Activated CD8-positive, alpha-beta T cell treated with anti-CD3 and anti-CD28 coated beads, Interleukin-2, amount 10 ng/mL, durations not matched to agents 7 days and 5 days (primary cell): ENCODE results near the gene SPON1. TPM values are rescaled to one million over a fixed set of nuclear protein-coding genes. Genes with fewer than 3 reads are reported as not detected.
A peak's percentile ranks its signal among the peaks of the same experiment; 100 is the strongest.

ENCODE experiments used
- ATAC-seq: fragments of 150-1000 bp; cut with Tn5 transposase; one replicate; pipeline ENCODE4 v1.10.0; 2021; ENCODE audit warnings: moderate library complexity
- CTCF ChIA-PET: fragments of 350-600 bp; sonication (Branson Sonifier 250); formaldehyde crosslinking; loops from one replicate; lab custom pipeline; 2021; ENCODE audit warnings: antibody characterized with exemption; lab: Charles Lee
- POLR2A ChIA-PET: fragments of 350-600 bp; sonication (Branson Sonifier 250); formaldehyde crosslinking; loops from one replicate; lab custom pipeline; 2021; ENCODE audit warnings: antibody characterized with exemption; lab: Charles Lee
- DNase-seq: peaks from one replicate; pipeline ENCODE4 v3.0.0-alpha.2; 2020
- H3K27ac Mint-ChIP-seq: one replicate; pipeline ENCODE4 v1.8.0; 2021; ENCODE audit warnings: mild to moderate bottlenecking, mixed read lengths
- H3K27me3 Mint-ChIP-seq: one replicate; pipeline ENCODE4 v1.8.0; 2021; ENCODE audit warnings: low read depth, mixed read lengths
- H3K36me3 Mint-ChIP-seq: one replicate; pipeline ENCODE4 v1.8.0; 2021; ENCODE audit warnings: low read depth, mixed read lengths
- H3K4me1 Mint-ChIP-seq: one replicate; pipeline ENCODE4 v1.8.0; 2021; ENCODE audit warnings: low read depth, mixed read lengths
- H3K4me3 Mint-ChIP-seq: one replicate; pipeline ENCODE4 v1.8.0; 2021; ENCODE audit warnings: mild to moderate bottlenecking, mixed read lengths
- H3K9me3 Mint-ChIP-seq: one replicate; pipeline ENCODE4 v1.8.0; 2022; ENCODE audit warnings: mixed read lengths; ENCODE audit not compliant: insufficient read depth
- total RNA-seq, 2 experiments: library from RNA; stranded (reverse); gene quantifications; one replicate each; pipeline ENCODE4 v1.2.3, GENCODE V29; 2021

SPON1 gene
- total RNA-seq, 2 experiments from 2014 or later = 0.42 to 0.47 TPM

- ChIA-PET POLR2A (no interaction called here), CTCF (interaction anchor here (0.9 to 6.5 kb wide), 4 partner anchors 46 to 480 kb away, joined by 3 to 61 read pairs (median 28); no protein-coding TSS in a partner anchor)
- ATAC-seq = no peak
- Mint-ChIP-seq H3K9me3 (no peaks in the 10 kb centered on the region), H3K27ac (no peak overlapping the region), H3K4me3 (no peak overlapping the region), H3K36me3 (no peaks in the 10 kb centered on the region), H3K27me3 (no peaks in the 10 kb centered on the region), H3K4me1 (no peaks in the 10 kb centered on the region)
- no peak for DNase-seq
Measured at GRCh38 chr11:14254533-14255237, 292.2 kb downstream of the SPON1 start.

- no peak for DNase-seq
- POLR2A ChIA-PET = no interaction called here
- H3K27me3 Mint-ChIP-seq = no peaks in the 10 kb centered on the region
- H3K36me3 Mint-ChIP-seq = no peaks in the 10 kb centered on the region
- CTCF ChIA-PET = interaction anchor here (6.5 kb wide), 1 partner anchor 299 kb away, joined by 52 read pairs; no protein-coding TSS in a partner anchor
- no peak for ATAC-seq
- no peaks in the 10 kb centered on the region for H3K4me1 Mint-ChIP-seq
- H3K4me3 Mint-ChIP-seq = no peak overlapping the region
- no peaks in the 10 kb centered on the region for H3K9me3 Mint-ChIP-seq
- no peak overlapping the region for H3K27ac Mint-ChIP-seq
Measured at GRCh38 chr11:14255238-14255534, 292.7 kb downstream of the SPON1 start.

- Mint-ChIP-seq H3K9me3 (no peaks in the 10 kb centered on the region), H3K36me3 (no peaks in the 10 kb centered on the region), H3K27me3 (no peaks in the 10 kb centered on the region), H3K4me1 (no peaks in the 10 kb centered on the region), H3K27ac (no peak overlapping the region), H3K4me3 (no peak overlapping the region)
- POLR2A ChIA-PET = no interaction called here
- ATAC-seq (no peak), DNase-seq (no peak)
- CTCF ChIA-PET = interaction anchor here (0.7 kb wide), 1 partner anchor 8 kb away, joined by 3 read pairs; no protein-coding TSS in a partner anchor
Measured at GRCh38 chr11:14258221-14258935, 295.9 kb downstream of the SPON1 start.

- no peak for ATAC-seq
- no peaks in the 10 kb centered on the region for H3K27me3 Mint-ChIP-seq
- no peak for DNase-seq
- H3K4me3 Mint-ChIP-seq = no peak overlapping the region
- H3K36me3 Mint-ChIP-seq = no peaks in the 10 kb centered on the region
- no peaks in the 10 kb centered on the region for H3K9me3 Mint-ChIP-seq
- POLR2A ChIA-PET = no interaction called here
- CTCF ChIA-PET = no interaction called here
- no peaks in the 10 kb centered on the region for H3K4me1 Mint-ChIP-seq
- no peak overlapping the region for H3K27ac Mint-ChIP-seq
Measured at GRCh38 chr11:14259186-14259784, 296.8 kb downstream of the SPON1 start.

GRCh38 chr11:14259878-14260277, 297.4 kb downstream of the SPON1 start:
- H3K4me3 Mint-ChIP-seq = no peak overlapping the region
- no peak for DNase-seq
- POLR2A ChIA-PET = no interaction called here
- no peaks in the 10 kb centered on the region for H3K9me3 Mint-ChIP-seq
- CTCF ChIA-PET = no interaction called here
- no peak overlapping the region for H3K27ac Mint-ChIP-seq
- peaks cover 4% of the 10 kb centered on the region for H3K36me3 Mint-ChIP-seq
- H3K4me1 Mint-ChIP-seq = no peaks in the 10 kb centered on the region
- H3K27me3 Mint-ChIP-seq = no peaks in the 10 kb centered on the region
- ATAC-seq = no peak

- H3K36me3 Mint-ChIP-seq = peaks cover 16% of the 10 kb centered on the region
- H3K4me1 Mint-ChIP-seq = no peaks in the 10 kb centered on the region
- ChIA-PET CTCF (no interaction called here), POLR2A (no interaction called here)
- no peaks in the 10 kb centered on the region for H3K9me3 Mint-ChIP-seq
- H3K27me3 Mint-ChIP-seq = no peaks in the 10 kb centered on the region
- H3K4me3 Mint-ChIP-seq = no peak overlapping the region
- peak; percentile 16 for DNase-seq
- no peak overlapping the region for H3K27ac Mint-ChIP-seq
- no peak for ATAC-seq
Measured at GRCh38 chr11:14261066-14261465, 298.5 kb downstream of the SPON1 start.

- no peaks in the 10 kb centered on the region for H3K27me3 Mint-ChIP-seq
- no peak overlapping the region for H3K27ac Mint-ChIP-seq
- ChIA-PET POLR2A (interaction anchor here (0.6 kb wide), 1 partner anchor 181 kb away, joined by 3 read pairs; no protein-coding TSS in a partner anchor), CTCF (interaction anchor here (0.6 kb wide), 1 partner anchor 457 kb away, joined by 3 read pairs; no protein-coding TSS in a partner anchor)
- no peaks in the 10 kb centered on the region for H3K4me1 Mint-ChIP-seq
- peaks cover 18% of the 10 kb centered on the region for H3K36me3 Mint-ChIP-seq
- H3K4me3 Mint-ChIP-seq = no peak overlapping the region
- DNase-seq (no peak), ATAC-seq (no peak)
- no peaks in the 10 kb centered on the region for H3K9me3 Mint-ChIP-seq
Measured at GRCh38 chr11:14262271-14262846, 299.8 kb downstream of the SPON1 start.

- Mint-ChIP-seq H3K9me3 (no peaks in the 10 kb centered on the region), H3K27ac (no peak overlapping the region), H3K27me3 (no peaks in the 10 kb centered on the region), H3K4me3 (no peak overlapping the region), H3K4me1 (peaks cover 9% of the 10 kb centered on the region), H3K36me3 (peaks cover 29% of the 10 kb centered on the region)
- CTCF ChIA-PET = interaction anchor here (1.3 kb wide), 1 partner anchor 13 kb away, joined by 3 read pairs; no protein-coding TSS in a partner anchor
- POLR2A ChIA-PET = no interaction called here
- ATAC-seq (no peak), DNase-seq (no peak)
Measured at GRCh38 chr11:14264966-14265365, 302.4 kb downstream of the SPON1 start.

- no peak overlapping the region for H3K27ac Mint-ChIP-seq
- no peak for ATAC-seq
- CTCF ChIA-PET = interaction anchor here (1.4 to 1.5 kb wide), 2 partner anchors 16 to 494 kb away, joined by 3 to 5 read pairs; no protein-coding TSS in a partner anchor
- H3K9me3 Mint-ChIP-seq = no peaks in the 10 kb centered on the region
- no peak for DNase-seq
- H3K36me3 Mint-ChIP-seq = peaks cover 29% of the 10 kb centered on the region
- peaks cover 25% of the 10 kb centered on the region for H3K4me1 Mint-ChIP-seq
- no peak overlapping the region for H3K4me3 Mint-ChIP-seq
- POLR2A ChIA-PET = no interaction called here
- no peaks in the 10 kb centered on the region for H3K27me3 Mint-ChIP-seq
Measured at GRCh38 chr11:14266622-14267021, 304.1 kb downstream of the SPON1 start.

GRCh38 chr11:14267861-14268635, 305.5 kb downstream of the SPON1 start:
- Mint-ChIP-seq H3K4me3 (no peak overlapping the region), H3K27ac (no peak overlapping the region)

More at GRCh38 chr11:14267861-14268635, 305.5 kb downstream of the SPON1 start:
- CTCF ChIA-PET = interaction anchor here (1.5 kb wide), 2 partner anchors 18 kb away, joined by 3 to 5 read pairs; no protein-coding TSS in a partner anchor
- H3K4me1 Mint-ChIP-seq = peaks cover 35% of the 10 kb centered on the region
- DNase-seq (no peak), ATAC-seq (no peak)
- POLR2A ChIA-PET = no interaction called here
- H3K36me3 Mint-ChIP-seq = peaks cover 37% of the 10 kb centered on the region
- H3K27me3 Mint-ChIP-seq = no peaks in the 10 kb centered on the region
- H3K9me3 Mint-ChIP-seq = no peaks in the 10 kb centered on the region
